GM18498 (cell line): Measurements from ENCODE around the gene GPRIN3.
A peak's percentile ranks its signal among the peaks of the same experiment; 100 is the strongest.

ENCODE experiments used
- ATAC-seq: cut with Tn5 transposase; IDR thresholded peaks from one replicate; pipeline ENCODE4 v1.9.1; 2021; ENCODE audit warnings: mild to moderate bottlenecking, moderate library complexity; ENCODE audit not compliant: unreplicated experiment

GPRIN3 gene

DNA sequence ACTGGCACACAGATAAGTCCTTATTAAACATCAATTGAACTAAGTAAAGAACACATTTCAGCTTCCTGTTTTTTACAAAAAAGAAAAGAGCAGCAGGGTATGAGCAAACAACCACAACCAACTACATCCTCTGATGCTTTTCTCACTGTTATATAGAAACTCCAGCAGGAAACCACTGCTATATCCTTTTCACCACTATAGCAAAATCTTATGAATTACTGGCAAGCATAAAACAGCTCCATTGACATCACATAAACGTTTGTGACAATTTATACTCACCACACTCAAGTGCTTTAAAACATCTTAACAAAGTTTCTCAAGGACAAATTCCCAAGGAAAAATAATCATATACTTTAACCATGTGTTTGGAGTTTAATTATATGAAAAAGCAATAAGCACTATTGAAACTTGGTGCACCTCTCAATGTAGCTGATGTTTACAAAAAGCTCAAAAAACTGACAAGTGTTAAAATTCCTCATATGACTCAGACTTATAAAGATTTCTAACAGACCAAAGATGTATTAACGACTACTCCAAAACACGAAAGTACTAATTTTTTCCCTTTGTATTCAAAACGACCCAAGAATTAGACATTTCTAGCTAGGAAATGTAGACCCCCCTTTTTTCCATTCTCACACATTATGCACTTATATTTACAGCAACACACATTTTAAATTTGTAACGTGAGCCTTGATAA lies 12.9 kb downstream of the GPRIN3 start:
- peak; percentile 84 for ATAC-seq

DNA sequence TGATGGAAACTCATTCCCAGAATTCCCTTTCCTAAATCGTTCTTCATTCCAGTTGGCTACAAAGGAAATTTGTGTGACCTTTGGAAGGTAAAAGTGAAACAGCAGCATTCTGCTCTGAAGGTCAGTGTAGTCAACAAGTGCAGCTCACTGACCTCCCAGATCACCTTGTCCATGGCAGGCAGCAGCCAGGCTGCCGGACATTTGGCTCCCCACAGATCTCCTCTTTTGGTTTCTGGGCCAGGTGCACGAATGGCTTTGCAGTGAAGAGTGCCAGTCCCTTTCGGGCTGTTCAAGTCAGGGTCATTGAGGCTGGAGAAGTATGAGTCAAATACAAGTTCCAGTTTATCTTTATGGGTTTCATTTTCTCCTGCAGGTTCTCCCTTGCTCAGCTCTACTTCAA lies 14.3 kb downstream of the GPRIN3 start:
- no peak for ATAC-seq

DNA sequence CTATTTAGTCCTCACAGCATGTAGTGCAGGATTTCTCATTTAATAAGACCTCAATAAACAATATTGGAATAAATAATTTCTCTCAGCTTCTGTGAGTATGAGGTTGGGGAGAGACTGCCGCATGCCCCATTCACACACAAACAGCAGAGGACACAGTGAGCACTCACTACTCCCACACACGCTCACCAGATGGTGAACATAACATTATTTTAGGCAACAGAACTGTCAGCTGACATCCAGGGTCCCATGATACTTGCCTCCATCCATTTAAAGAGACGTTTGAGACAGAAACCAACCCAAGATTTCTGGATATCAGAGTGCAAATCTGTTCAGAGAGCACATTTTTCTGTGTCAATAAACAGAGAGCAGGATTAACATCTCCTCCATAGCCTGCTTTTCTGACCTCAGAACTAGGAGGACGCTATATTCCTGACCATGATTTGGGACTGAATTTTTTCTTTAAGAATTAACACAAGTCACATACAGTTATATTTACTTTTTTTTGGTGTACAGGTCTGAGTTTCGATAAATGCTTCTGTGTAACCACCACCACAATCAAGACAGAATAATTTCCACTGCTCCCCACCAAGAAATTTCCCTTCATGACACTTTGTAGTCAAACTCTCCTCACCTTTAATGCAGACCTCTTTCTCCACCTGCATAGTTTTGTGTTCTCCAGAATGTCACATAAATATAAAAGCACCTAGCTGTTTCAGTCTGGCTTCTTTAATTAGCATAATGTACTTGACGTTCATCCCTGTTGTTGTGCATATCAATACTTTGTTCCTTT lies 16.7 kb downstream of the GPRIN3 start:
- ATAC-seq = peak; percentile 29

DNA sequence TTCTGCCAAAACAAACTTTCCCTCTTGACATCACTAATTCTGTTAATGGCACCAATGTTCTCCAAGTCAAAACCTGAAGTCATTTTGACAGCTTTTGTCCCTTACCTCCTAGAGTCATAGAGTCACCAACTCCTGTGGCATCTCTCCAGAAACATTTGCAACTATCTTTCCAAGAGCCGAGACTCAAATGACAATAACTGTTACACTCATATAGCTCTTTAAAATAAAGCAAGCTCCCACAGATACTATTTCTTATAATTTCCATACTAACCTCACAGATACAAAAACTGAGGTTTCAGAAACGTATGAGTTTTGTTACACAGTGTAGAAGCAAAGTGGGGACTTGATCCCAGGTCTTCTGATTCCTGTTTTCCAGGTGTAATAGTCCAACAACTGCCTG lies 18.3 kb downstream of the GPRIN3 start:
- ATAC-seq = no peak

- ATAC-seq = no peak
Observed at GRCh38 chr4:89288430-89288829, 19.2 kb downstream of the GPRIN3 start.

DNA sequence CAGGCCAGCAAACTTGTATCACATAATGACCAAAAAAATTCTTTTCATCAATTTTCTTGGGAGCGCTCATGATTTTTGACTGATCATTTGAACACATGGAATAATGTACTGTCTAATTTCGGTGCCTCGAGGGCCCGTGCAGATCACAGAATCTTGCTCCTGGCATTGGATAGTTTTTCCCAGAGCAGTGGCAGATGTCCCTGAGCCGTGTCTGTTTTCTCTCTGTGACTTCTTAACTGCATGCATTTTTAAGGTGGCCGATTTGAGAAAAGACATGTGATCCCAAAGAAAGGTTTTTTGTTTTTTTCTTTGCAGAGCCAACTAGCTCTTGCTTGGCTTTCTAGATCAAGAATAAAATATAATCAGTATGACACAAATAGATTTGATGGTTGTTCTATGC lies 19.7 kb downstream of the GPRIN3 start:
- no peak for ATAC-seq

DNA sequence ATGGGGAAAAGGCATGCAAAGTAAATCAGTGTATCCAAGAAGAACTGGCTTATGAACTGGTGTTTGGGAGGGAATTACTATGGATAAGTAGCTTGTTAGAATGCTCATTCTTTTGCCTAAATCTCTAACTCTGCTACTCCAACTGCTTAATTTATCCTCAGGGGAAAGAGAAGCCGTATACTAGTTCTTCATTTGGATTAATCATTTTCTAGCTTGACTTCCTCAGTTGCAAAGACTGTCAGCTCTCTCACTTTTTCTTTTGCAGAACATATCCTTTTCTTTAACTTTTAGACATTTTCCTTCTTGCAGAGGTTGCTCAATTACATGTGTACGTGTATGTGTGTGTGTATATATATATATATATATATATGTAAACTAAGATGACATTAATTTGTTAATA lies 21.9 kb downstream of the GPRIN3 start:
- no peak for ATAC-seq

DNA sequence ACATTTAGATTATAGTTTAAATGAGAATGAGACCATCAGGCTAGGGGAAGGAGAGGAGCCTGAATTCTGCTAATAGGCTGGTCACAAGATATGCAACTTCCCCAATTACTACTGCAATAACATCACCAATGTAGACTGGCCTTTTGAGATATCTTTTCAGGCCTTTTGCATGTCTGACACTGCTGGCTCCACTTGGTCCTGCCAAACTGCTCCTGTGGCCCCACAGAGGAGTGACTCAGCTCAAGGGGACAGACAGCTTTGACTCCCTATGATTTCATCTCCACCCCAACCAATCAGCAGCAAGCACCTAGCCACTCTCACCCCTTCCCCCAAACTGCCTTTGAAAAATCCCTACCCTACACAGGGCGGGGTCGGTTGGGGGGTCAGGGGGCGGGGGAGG lies 22.8 kb downstream of the GPRIN3 start:
- ATAC-seq = no peak

DNA sequence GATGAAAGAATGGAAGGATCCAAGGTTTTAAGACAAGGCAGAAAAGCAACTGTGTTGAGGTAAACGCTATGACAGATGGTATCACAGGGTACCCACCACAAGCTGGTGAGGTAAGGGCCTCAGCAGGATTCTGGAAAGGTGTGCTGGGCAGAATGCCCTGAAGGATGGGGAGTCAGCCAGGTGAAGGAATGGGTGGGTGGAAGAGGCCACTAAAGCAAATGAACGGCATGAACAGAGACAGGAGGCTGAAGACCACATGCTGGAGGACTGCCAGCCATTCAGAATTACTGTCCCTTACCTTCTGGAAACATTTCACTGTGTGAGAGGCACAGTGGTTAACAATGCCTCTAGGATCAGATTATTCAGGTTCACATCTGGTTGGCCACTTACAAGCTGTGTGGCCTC lies 23.6 kb downstream of the GPRIN3 start:
- ATAC-seq = no peak

DNA sequence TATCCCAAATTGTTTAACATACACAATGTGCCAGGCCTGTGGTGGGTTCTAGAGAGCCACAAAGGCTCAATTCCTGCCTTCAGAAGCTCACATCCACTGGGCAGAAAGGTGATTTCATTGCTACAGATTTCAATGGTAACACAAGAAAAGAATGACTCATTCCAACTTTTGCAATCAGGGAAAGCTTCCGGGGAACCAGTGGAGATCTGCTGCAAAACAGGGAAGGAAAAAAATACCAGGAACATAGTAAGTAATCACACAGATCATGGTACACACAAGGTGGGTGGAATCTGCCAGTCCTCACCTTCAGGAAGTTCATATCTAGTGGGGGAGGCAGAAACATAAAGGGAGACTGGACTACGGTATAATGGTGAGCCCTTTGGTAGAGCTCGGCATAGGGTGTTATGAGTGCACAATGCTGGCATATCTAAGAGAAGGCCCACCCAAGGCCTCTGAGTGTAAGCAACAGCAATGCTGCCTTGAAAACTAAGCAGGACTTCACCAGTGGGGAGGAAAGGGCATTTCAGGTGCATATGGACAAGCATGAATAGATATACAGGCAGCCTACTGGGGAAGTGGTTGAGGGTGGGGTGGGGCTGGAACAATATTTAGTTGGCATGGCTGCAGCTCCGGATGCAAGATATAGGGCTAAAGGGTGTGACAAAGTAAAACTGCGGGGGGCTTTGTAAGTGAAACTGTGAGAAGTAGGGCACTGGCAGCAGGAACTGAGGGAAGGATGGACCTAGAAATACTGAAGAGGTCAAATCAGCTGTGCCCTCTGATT lies 24.2 kb downstream of the GPRIN3 start:
- ATAC-seq = no peak

GRCh38 chr4:89279385-89279784 lies 28.2 kb downstream of the GPRIN3 start:
- ATAC-seq = no peak

DNA sequence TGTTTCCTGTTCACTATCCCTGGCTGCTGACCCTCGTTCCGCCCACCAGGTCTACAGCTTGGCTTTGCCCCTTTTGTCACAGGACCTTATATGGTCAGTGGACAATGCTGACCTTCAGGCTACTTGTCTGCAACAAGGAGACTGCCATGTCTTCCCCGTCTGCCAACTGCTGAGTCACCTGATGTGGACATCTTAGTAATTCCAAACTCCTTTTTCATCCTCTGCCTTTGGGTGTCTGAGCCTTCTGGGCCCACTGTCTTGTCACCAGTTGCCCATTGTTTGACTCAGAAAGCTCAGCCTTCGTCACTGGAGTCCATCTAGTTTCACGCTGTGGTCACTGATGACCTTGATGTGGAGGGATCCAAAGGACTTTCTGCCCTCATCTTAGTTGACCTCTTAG lies 30.2 kb downstream of the GPRIN3 start:
- ATAC-seq = no peak

- ATAC-seq = no peak
Observed at GRCh38 chr4:89276296-89276695, 31.3 kb downstream of the GPRIN3 start.

DNA sequence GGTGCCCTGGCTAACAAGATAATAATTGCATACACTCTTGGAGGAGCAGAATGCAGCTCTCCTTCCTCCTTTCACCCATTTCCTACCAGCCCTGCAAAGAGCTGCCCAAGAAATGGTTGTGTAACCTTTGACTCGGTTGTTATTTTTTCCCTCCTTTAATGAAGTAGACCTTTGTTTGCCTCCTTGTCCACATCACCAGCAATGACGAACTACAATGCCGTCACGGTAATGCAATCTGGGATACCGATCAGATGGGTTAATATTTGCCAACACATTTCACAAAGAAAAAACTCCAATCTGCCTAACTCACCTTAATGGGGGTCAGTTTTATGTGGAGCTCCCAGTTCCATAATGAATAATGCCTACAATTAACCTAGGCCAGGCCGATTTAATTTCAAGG lies 32.0 kb downstream of the GPRIN3 start:
- no peak for ATAC-seq

DNA sequence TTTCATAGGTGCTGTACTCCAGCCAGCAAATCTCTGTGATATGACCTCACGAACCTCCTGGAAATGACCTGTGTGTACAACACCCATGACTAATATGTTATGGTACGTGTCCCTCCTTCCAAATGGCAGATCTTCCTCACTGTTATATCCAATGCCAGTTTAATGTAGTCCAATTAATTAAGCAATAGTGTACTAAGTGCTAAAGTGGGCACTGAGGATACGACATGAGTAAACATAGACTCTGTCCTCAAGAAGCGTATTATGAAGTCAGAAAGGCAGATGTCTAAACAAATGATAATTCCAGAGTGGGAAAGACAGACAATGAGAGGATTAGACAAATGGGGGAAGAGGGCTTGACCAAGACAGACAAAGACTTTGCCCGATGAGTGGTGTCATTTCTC lies 33.9 kb downstream of the GPRIN3 start:
- ATAC-seq = no peak

DNA sequence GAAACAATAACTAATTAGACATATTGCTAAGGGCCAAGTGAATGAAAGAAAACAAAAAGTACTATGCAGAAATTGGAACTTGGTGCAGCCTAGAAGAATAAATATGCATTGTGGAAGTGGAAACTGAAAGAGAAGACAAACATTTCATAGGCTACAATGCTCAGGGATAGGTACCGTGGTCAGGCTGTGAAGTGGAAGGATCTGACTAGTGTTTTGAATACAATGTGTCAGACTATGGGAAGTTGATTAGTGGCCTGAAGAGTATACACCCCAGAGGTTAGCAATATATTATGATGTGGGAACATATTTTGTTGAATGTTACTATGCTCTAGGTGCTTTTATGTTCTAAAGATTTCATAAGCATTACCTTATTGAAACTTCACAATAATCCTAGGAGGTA lies 36.8 kb downstream of the GPRIN3 start:
- no peak for ATAC-seq

GRCh38 chr4:89269121-89269666 lies 38.4 kb downstream of the GPRIN3 start:
- ATAC-seq = no peak

GRCh38 chr4:89268679-89269078 lies 38.9 kb downstream of the GPRIN3 start:
- ATAC-seq = no peak

- no peak for ATAC-seq
Observed at GRCh38 chr4:89267846-89268245, 39.8 kb downstream of the GPRIN3 start.

DNA sequence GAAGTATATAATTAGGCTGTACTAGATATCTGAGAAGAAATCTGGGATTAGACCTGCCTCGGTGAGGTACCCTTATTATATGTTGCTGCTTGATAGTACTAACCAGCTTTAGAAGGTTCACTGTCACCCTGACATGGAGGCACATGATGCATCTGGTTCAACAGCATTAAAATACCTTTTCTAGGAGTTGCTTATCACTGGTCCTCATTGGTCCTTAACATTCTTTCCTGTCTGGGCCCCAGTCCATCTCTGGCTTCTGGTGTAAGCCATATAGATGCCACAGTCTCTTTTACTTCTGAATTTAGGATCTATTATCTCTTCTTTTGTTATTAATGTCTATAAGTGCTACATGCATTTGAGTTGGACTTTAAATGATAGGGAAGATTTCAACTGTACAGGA lies 40.2 kb downstream of the GPRIN3 start:
- no peak for ATAC-seq

DNA sequence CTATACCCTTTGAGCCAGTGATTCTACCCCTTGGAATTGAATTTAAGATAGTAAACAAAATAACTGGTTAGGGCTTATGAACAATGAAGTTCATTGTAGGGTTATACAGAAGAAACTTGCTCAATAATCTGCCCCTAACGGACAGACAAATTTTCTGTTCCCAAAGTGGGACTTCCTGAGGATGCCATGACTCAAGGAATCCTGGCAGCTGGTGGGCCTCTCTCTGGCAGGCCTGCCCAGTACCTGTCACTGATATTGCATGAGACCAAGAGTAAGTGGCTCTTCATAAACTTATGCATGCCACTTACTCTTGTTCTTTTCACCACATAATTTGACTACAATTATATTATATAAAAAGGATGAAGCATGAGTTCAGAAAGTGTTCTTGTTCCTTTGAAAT lies 41.5 kb downstream of the GPRIN3 start:
- no peak for ATAC-seq

DNA sequence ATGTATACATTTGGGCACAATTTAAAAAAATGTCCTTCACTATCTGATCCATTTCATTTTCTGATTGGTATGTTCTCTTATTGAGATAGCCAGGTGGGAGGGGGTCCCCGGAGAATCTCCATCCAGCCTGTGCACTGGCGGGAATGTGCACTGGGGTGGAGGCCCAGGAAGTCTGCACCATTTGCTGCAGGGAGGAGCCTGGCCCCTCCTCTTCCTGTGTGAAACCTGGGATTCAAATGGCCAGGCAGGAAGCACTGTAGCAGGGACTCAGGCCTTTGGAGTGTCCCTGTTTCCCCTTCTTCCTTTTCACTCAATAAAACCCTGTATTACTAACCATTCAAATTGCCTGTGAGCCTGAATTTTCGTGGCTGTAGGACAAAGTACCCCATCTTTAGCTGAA lies 44.3 kb downstream of the GPRIN3 start:
- ATAC-seq = no peak
